HG03575 (cell line): ENCODE measurements around the gene ASB9.
"Not testable (repeated sequence)": the region's sequence is repeated elsewhere in the genome, so short reads cannot be mapped to it uniquely, and the experiment has no call there.

Experiments used
- ATAC-seq: cut with Tn5 transposase; IDR thresholded peaks from one replicate; pipeline ENCODE4 v1.9.1; 2021; ENCODE audit not compliant: unreplicated experiment, insufficient number of reproducible peaks, low FRiP score; ENCODE audit errors: extremely low read depth

Gene ASB9

GRCh38 chrX:15200871-15201270, 69.0 kb downstream of the ASB9 start:
- ATAC-seq, result no peak

GRCh38 chrX:15198608-15199202, 71.2 kb downstream of the ASB9 start:
- not testable (repeated sequence) for ATAC-seq

GRCh38 chrX:15194146-15194545, 75.7 kb downstream of the ASB9 start:
- no peak for ATAC-seq
